SK-N-MC (cell line): ENCODE measurements around the gene LSM10.

Source experiments
- EZH2 ChIP-seq: fragments of 200-600 bp; sonication (generic); IDR thresholded peaks from one replicate; pipeline ENCODE4 v1.6.1; 2017; ENCODE audit warnings: antibody characterized with exemption
- FOXP2 ChIP-seq: optimal IDR thresholded peaks from 2 replicates; pipeline ENCODE3; 2011; ENCODE audit warnings: mild to moderate bottlenecking, moderate library complexity; ENCODE audit not compliant: insufficient read depth; ENCODE audit errors: extremely low read length, control extremely low read depth
- POLR2AphosphoS5 ChIP-seq: IDR thresholded peaks from 2 replicates; pipeline ENCODE4 v1.6.1; 2012; ENCODE audit warnings: mild to moderate bottlenecking, low read depth, low read length, borderline replicate concordance

DNA sequence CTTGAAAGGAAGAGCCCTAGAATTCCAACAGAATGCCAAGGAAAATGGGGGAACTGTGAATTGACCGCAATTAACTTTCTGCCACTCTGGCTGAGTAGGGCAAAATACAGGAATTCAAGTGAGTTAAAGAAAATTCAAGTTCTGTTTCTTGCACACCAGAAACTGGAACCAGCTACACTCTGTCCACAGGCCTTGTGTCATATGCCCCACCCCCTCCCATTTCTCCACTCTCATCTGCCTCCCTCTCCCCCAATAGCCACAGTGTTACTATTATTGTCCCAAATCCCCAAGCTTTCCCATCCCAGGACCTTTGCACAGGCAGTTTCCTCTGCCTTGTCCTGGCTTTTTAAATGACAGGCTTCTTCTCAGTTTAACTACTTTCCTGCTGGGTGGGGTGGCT lies 7.7 kb downstream of the LSM10 start:
- no peak for TF ChIP-seq EZH2
- TF ChIP-seq POLR2AphosphoS5: no peak
- no peak for TF ChIP-seq FOXP2
